ENCODE measurements around the gene AK2.

DNA sequence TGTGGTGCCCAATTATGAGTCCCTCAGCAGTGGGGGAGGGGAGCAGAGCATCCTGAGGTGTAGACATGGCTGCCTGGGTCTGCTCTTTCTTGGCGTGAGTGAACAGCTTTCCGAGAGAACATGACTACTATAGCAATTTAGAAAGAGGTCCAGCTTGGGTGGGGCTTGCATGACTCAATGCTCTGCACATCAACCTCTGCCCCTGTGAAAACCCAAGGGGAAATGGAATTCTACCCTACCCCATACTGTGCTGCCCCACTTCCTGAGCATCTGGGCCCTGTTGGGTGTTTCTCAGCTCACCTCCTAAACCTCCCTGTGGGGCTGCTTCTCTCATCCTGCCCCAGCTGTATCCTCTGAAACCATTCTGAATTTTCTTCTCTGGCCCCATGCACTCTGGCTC, 36.0 kb upstream of the AK2 start:
- TF ChIP-seq, protein P1, sequence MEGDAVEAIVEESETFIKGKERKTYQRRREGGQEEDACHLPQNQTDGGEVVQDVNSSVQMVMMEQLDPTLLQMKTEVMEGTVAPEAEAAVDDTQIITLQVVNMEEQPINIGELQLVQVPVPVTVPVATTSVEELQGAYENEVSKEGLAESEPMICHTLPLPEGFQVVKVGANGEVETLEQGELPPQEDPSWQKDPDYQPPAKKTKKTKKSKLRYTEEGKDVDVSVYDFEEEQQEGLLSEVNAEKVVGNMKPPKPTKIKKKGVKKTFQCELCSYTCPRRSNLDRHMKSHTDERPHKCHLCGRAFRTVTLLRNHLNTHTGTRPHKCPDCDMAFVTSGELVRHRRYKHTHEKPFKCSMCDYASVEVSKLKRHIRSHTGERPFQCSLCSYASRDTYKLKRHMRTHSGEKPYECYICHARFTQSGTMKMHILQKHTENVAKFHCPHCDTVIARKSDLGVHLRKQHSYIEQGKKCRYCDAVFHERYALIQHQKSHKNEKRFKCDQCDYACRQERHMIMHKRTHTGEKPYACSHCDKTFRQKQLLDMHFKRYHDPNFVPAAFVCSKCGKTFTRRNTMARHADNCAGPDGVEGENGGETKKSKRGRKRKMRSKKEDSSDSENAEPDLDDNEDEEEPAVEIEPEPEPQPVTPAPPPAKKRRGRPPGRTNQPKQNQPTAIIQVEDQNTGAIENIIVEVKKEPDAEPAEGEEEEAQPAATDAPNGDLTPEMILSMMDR (IDR thresholded peaks at IDR 0.05; ENCODE audit: borderline replicate concordance, extremely low read depth, low read length, poor library complexity, severe bottlenecking), result no peak
- TF ChIP-seq EZH2 (IDR thresholded peaks at IDR 0.05; ENCODE audit: borderline replicate concordance, low read depth, low read length, severe bottlenecking), result no peak
